Stimulated activated CD4-positive, alpha-beta T cell treated with anti-CD3 and anti-CD28 coated beads, TNF-alpha, amount 100 ng/mL, for 48 hours (primary cell): ENCODE results near the gene TSC22D4.
A peak's percentile ranks its signal among the peaks of the same experiment; 100 is the strongest.
"Not testable (repeated sequence)": the region's sequence is repeated elsewhere in the genome, so short reads cannot be mapped to it uniquely, and the experiment has no call there.

Source experiments
- DNase-seq, 3 donors: peaks; one replicate each; pipeline ENCODE4 v3.0.0-alpha.2; 2020; ENCODE audit warnings: low read depth in 3 of 3

The TSC22D4 gene

DNA sequence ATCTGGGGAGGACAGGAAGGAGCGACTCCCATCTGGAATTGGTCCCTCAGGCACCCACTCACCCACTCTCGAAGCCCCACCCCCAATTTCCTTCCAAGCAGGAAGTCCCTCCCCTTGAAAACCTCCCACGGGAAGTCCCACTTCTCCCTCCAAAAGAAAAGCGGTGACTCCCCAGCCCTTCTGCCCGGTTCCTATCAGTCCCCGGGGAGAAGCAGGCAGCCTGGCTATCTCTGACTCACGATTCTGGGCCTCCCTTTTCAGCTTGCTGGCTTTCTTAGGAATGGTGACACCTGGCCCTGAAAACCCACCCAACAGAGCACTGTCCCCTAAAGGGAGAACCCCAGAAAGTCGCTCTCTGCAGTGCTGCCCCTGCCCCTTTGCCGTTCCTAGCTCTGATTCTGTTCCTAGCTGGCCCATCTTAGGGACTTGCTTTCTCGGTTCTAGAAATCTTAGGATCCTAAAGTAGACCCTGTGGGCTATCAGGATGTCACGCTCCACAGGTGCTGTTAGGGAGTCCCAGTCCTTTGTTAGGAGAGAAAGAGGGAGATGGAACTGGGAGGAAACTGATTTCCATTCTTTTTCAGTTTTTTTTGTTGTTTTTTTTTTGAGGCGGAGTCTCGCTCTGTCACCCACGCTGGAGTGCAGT, 6.0 kb downstream of the TSC22D4 start:
- no peak for DNase-seq

DNA sequence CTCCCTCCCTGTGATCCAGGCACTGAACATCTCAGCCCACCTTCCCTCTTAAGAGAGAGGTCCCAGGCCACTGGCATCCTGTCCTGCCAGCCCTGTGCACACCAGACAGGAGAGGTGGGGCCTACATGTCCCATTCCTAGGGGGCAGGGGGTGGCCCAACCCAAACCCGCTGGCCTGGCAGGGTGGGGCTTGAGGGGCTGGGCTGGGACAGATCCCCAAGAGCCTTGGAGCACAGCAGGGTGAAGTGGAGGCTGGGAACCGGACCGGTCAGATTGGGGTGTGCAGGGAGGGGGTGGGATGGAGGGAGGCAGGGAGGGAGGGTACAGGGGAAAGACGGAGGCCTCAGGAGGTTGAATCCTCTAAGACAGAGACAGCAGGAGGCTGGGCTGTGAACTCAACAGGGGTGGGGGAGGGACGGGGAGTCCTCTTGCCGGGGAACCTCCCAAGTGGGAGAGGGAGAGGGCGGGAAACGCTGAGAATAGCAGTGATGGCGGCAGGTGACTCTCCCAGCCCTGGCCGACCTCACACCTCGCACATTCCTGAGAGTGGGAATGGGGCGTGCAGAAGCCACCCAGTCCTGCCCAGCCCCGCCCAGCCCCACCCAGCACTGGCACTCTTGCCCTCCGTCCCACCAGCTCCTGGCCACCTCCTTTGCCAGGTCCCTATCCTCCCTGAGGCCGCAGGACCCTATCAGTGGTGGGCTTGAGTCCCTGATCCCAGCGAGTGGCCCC, 6.7 kb downstream of the TSC22D4 start:
- no peak for DNase-seq

DNA sequence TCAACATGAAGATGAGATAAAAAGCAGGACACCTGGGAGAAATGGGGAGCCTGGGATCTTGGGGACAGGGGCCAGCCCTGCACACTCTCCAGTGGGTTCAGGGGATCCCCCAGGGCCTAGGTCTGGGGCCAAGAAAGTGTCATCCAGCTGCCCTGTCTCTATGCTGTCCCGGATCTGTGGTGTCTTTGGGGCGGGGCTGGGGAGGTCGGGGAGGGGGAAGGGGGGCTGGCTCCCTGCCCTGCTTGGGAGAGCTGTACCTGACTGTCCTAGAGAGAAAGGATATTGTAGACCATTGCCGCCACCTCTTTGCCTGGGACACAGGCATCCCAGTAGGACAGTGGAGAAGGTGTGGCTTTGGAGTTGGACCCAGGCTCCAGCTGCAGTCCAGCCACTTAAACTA, 8.0 kb downstream of the TSC22D4 start:
- no peak for DNase-seq

DNA sequence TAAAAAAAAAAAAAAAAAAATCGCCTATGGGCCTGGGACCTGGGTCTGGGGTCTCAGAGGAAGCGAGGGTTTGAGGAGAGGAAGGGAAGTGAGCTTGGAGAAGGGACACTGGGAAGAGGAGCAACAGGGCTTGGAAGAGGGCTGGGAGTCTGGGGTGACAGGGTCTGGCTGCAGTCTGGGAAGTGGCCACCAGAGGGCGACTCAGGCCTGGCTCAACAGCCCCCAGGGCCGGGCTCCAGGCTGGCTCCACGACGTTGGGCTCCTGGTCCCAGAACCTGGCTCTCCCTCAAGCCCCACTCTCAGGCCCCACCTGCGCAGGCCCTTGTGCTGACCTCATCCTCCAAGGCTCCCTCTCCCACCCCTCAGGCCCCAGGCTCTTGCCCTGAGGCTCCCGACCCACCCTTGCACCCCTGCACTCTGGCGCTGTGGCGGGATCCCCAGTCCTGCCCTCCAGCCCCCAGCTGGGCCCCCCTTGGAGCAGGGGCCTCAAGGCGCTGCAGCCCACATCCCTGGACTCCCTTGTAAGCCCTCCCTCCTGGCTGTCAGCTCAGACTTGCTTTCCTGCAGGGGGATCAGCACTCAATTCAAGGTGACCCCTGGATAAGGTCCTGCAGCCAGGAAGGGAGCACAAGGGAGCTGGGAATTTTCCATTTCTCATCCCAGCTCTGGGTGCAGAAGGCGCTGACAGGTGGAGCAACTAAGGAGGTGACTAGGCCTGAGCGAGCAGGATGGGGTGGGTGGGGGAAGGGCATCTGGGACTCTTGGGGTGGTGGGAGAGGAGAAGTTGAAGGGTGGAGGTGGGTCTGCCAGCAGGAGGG, 9.6 kb downstream of the TSC22D4 start:
- DNase-seq = peak; percentile 51 to 83 (median 81)

DNA sequence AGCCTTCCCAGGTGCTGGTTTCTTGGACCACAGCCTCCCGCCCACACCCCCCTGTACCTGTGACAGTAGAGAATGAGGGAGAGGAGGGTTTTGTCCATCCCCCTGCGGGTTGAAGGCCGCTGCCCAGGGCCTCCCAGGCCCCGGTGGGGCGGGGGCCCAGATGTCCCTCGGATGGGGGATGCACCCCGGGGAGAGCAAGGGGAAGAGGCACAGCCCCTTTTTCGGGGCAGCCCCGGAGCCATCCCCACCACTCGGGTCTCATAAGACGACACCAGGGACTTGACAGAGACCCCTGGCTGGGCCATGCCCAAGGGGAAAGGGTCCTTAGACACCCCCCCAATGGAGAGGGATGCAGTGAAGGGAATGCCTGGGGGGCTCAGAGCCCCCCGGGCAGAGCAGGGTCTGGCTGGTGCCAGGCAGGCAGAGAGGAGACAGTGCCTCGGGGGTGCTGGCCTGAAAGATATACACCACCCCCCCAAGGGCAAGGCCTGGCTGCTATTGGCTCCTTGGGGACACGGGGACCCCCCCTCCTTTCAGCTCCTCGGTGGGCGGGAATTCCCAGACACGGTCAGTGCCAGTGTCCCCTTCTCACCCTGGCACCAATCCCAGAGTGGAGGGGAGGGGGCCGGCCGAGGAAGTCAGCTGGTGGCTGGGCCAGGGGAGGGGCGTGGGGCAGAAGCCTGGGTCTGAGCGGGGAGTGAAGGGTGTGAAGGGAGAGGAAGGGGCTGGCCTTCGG, 11.2 kb downstream of the TSC22D4 start:
- no peak for DNase-seq

DNA sequence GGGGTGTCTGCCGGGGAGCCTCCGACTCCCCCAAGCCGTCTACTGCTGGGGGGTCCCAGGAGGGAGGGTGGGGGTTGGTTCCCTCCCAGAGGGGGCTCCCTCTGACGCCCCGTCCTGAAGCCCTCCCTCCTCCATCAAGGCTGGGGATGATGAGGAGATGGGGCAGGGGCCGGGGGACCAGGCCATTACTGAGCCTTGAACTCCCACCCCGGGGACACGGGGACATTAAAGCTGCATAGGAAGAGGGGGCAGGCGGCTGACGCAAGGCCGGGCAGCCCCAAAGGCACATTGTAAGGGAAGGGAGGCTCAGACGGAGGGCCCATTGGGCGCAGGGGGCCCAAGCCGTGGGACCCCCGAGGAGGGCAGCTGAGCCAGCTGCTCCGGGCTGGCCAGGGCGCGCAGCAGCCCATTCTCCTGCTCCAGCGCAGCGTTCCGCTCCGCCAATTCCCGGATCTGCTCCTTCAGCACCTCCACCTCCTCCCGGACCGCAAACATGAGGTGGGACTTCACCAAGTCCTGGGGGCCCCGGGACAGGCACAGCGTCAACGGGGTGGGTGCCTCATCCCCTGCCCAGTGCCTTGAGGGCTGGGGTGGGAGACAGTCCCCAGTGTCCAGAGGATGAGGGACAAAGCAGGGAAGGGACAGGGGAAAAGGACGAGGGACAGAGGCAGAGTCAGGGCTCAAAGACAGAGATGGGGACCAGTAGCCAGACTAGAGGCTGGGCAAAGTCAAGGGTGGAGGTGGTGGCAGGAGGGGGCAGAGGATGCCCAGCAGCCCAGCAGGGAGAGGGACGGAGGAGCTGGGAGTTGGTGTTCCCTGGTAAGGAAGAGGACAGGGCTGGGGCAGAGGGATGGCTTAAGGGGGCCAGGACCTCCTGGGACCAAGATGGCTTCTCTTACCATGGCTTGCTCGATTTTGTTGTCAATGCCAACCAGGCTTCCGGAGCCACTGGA, 12.1 kb downstream of the TSC22D4 start:
- DNase-seq = no peak

DNA sequence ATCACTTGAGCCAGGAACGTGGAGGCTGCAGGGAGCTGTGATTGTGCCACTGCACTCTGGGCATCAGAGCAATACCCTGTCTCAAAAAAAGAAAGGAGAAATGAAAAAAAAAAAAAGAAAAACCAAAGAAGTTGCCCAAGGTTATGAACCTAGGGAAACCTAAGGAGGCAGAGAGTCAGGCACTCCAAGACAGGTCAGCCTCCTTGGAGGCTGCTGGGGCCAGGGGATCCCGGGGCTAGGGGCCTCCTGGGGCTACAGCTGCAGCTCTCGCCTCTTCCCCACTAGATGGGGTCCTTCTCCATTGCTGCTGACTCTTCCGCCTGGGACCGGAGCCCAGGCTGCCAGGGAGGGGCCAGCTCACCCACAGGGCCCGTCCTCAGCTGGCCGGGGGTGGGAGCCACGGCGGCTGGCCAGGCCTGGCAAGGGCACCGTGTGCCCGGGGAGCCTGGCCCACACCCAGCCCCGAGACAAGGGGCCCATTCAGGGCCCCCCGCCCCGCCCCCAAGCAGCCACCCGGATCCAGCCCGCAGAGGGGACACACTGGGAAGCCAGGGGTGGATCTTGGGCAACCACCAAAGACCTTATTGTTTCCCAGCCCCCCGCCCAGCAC, 13.2 kb downstream of the TSC22D4 start:
- no peak for DNase-seq

DNA sequence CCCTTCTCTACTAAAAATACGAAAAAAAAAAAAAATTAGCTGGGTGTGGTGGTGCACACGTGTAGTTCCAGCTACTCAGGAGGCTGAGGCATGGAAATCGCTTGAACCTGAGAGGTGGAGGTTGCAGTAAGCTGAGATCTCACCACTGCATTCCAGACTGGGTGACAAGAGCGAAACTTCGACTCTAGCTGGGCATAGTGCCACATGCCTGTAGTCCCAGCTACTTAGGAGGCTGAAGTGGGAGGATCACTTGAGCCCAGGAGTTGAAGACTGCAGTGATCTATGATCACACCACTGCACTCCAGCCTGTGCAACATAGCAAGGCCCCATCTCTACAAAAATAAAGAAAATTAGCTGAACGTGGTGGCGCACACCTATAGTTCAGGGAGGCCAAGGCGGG, 13.7 kb downstream of the TSC22D4 start:
- no peak for DNase-seq

DNA sequence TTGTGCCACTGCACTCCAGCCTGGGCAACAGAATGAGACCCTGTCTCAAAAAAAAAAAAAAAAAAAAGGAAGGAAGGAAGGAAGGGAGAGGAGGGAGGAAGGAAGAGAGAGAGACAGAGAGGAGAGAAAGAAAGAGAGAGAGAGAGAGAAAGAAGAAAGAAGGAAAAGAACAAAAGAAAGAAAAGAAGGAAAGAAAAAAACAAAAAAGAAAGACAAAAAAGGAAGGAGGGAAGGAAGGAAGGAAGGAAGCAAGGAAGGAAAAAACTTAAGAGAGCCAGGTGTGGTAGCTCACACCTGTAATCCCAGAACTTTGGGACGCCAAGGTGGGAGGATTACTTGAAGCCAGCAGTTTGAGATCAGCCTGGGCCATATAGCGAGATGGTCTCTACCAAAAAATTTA, 14.2 kb downstream of the TSC22D4 start:
- DNase-seq = no peak

DNA sequence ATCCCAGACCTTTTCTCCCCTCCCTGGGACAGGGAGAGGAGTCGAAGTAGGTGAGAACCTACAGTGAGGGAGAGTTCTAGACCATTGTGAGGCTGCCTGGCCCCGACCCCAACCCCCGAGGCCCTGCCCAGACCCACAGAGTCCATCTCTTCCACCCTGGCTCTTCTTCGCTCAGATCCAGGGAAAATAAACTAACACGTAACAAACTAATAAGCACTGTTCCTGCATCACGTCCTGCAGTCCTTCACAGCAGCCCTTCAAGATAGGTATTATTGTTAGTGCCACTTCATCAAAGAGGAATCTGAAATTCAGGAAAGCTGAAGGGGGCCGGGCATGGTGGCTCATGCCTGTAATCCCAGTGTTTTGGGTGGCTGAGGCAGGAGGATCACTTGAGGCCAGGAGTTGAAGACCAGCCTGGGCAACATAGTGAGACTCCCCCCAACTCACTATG, 14.8 kb downstream of the TSC22D4 start, which contains the start of gene SPACDR:
Gene SPACDR (minus strand): TSS at position 51 of the 451 bp plus-strand sequence. CDS start 235 bp downstream, outside the sequence.
- DNase-seq = no peak

DNA sequence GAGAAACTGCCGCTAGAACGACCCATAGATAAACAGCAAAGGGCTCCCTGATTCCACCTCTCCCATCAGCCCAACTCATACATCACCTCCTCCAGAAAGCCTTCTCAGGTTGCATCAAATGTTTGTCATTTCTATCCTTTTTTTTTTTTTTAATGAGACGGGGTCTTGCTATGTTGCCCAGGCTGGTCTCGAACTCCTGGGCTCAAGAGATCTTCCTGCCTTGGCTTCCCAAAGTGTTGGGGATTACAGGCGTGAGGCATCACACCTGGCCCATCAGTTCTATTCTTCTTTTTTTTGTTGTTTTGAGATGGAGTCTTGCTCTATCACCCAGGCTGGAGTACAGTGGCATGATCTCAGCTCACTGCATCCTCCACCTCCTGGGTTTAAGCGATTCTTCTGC, 22.0 kb downstream of the TSC22D4 start:
- no peak for DNase-seq

DNA sequence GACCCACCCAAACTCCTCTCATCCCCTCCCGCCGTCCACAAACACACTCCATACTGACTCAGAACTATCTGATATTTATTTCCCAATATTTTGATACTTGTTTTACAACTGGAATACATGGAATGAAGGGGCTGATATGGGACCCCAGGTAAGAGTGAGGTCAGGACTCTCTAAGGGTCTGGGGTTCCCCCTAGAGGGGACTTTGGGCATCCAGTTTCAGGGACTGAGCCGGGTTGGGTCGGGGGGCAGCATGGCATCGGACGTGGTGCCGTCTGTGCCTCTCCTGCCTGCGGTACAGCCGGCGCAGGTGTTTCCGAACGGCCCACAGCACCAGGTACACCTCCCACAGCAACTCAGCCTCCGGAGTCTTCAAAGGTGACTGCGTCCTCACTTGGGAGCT, 22.5 kb downstream of the TSC22D4 start:
- no peak for DNase-seq

DNA sequence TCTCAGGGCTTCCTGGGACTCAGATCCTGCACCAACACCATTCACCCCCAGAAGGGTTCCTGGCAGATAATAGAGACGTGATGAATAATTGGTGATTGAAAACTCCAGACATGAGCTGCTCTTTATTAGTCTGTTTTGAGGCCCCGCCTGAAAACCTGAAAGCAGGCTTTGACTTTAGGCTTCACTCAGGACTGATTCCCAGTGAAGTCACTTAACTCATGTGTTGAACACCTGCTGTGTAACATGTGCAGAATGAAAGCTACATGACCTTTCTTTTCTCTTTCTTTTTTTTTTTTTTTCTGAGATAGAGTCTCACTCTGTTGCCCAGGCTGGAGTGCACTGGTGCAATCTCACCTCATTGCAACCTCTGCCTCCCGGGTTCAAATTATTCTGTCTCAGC, 23.8 kb downstream of the TSC22D4 start:
- DNase-seq = no peak

DNA sequence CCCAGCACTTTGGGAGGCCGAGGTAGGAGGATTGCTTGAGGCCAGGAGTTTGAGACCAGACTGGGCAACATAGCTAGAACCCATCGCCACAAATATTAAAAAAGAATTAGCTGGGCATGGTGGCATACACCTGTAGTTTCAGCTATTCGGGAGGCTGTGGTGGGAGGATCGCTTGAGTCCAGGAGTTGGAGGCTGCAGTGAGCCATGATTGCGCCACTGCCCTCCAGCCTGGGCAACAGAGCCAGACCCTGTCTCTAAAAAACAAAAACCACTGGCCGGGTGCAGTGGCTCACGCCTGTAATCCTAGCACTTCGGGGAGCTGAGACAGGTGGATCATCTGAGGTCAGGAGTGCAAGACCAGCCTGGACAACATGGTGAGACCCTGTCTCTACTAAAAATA, 25.2 kb downstream of the TSC22D4 start:
- DNase-seq = not testable (repeated sequence)

DNA sequence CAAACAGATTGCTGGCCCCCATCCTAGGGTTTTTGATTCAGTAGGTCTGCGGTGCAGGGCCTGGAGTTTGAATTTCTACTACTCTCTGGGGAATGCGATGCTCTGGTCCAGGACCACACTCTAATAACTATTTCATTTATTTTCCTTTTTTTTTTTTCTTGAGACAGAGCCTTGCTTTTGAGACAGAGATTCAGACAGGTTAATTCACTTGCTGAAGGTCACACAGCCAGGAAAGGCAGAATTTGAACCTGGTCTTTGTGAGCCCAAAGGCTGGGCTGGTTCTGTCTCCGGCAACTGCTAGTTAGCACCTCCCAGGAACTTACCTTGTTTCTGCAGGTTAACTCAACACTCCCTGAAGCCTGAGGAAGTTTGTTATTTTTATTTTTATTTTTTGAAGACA, 26.5 kb downstream of the TSC22D4 start:
- no peak for DNase-seq

DNA sequence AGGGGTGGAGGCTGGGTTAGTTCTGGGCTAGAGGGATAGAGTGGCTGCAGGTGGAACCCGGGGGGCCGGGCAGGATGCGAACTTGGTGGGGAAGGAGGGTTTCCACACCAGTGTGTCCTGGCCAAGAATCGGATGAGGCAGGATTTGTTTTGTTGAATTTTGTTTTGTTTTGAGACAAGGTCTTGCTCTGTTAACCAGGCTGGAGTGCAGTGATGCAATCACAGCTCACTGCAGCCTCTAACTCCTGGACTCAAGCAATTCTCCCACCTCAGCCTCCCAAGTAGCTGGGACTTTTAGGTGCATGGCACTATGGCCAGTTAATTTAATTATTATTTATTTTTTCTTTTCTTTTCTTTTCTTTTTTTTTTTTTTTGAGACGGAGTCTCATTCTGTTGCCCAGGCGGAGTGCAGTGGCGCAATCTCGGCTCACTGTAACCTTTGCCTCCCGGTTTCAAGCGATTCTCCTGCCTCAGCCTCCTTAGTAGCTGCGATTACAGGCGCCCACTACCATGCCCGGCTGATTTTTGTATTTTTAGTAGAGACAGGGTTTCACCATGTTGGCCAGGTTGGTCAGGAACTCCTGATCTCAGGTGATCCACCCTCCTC, 29.7 kb downstream of the TSC22D4 start:
- DNase-seq = no peak

DNA sequence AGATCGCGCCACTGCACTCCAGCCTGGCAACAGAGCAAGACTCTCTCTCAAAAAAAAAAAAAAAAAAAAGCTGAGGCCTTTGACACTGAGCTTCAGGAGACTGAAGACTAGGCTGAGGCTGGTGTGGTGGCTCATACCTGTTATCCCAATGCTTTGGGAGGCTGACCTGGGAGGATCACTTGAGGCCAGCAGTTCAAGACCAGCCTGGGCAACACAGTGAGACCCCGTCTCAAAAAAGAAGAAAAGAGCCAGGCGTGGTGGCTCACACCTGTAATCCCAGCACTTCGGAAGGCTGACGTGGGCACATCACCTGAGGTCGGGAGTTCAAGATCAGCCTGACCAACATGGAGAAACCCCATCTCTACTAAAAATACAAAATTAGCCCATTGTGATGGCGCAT, 31.7 kb downstream of the TSC22D4 start:
- DNase-seq = not testable (repeated sequence)

DNA sequence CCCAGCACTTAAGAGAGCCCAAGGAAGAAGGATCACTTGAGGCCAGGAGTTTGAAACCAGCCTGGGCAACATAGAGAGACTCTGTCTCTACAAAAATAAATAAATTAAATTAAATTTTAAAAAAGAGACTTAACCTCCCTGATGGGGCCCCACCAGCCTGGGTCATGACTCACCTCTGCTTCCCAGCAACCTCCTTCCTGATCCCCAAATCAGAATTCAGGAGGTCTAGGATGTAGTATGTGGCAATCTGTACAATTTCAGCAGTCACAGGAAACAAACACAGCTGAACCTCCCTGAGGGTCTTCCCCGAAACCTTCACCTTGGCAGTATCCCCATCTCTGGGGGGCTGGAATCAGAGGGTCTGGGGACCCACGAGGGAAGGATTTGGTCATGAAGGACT, 33.0 kb downstream of the TSC22D4 start:
- no peak for DNase-seq

DNA sequence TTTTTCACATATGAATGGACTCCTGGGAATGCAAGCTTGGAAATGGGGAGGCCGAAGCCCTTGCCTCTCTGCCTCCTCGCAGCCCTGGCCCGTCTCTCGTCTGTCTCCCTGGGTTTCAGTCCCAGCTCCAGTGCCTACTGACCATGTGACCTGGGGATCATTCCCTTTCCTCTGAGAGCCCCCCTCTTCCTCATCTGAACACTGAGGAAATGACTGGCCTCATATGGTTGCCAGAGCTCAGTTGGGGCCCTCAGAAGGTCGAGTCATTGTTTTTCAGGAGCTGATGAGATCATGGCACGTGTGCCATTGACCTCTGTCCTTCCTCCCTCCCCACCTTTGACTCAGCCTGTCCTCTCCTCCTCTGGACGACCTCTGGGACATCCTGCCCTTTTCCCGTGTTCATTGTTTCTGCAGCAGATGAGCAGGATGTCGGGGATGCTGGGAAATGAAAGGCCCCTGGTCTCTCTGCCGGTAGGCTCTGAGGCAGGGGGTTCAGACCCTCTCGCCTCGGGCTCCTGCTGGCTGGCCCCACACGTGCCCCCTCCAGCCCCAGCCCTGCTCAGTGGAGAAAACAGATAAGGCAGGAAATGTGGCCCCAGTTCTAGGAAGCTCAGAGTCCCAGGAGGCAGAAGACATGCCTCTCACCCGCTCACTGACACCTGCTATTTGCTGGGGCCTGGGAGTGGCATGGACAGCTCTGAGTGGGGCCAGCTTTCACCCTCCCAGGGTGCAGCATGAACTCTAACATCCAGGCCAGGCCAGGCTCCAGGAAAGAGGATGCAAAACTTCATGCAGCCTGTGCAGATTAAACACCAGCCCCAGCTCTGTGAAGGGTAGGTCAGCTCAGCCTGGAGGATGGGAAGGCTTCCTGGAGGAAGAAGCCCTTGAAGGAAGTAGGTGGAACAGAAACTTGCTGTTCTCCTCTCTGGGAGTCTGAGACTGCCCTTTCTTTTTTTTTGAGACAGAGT, 34.4 kb downstream of the TSC22D4 start:
- DNase-seq = no peak
